ENCODE data around the gene DOCK9.
"Not testable (repeated sequence)": the region's sequence is repeated elsewhere in the genome, so short reads cannot be mapped to it uniquely, and the experiment has no call there.

Gene DOCK9

DNA sequence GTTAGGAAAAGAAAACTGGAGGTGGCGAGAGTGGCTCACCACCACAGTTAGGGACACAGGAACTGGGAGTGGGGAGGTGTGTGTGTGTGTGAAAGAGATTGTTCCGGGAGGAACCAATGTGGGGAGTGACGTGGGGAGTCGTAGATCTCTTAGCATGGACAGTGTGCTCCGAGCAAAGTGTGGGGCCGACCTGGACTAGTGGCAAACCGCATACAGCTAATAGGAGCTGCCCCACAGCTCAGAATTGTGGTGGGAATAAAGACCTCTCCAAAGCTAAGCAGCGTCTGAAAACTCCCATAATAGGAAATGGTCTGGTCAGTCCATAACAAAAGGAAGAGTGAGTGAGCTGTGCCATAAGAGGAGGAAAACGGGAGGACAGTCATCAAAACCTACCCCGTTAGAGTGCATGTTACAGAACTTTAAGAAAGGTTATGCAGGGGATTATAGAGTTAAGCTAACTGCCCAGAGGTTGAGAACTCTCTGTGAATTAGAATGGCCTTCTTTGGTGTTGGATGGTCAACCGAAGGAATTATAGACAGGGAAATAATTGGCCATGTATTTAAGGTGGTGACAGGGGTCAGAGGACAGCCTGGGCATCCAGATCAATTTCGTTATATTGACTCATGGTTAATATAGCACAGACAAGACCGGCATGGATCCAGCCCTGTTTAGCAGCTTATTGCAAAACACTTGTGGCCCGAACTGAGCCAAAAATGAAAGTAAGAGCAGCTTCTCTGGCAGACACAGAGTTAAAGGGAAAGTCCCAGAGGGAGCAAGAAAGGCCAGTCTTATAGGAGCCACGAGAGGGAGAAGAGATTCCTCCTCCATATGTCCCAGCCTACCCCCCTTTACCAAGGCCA lies 216.5 kb downstream of the DOCK9 start:
- no peak for DNase-seq

DNA sequence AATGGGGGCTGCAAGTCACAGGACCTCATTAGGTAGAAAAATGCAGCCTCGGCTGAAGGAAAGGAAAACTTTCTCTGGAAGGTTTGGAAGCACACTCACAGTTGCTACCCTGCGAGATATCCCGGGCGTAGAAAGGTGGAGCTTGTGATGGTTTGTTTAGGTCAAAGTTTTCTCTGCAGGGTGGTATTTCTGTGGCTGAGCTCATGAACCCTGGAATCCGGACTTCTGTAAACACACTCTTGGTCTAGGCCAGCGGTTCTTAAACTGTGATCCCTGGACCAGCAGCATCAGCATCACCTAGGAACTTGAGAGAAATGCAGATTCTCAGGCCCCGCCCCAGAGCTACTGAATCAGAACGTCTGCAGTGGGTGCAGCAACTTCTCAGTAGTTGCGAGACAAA lies 222.1 kb downstream of the DOCK9 start:
- DNase-seq, result no peak

DNA sequence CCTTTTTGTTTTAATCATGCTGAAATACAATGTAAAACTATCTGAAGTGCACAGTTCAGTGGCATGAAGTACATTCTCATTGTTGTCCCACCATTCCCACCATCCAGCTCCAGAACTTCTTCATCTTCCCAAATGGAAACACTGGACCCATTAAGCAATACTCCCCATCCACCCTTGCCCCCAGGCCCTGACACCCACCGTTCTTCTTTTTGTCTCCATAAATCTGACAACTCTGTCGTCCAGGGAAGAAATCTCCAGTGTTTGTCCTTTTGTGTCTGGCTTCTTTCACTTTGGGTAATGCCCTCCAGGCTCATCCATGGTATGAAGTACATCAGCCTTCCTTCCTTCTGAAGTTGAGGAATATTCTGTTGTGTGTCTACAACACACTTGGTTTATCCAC lies 222.7 kb downstream of the DOCK9 start:
- no peak for DNase-seq

DNA sequence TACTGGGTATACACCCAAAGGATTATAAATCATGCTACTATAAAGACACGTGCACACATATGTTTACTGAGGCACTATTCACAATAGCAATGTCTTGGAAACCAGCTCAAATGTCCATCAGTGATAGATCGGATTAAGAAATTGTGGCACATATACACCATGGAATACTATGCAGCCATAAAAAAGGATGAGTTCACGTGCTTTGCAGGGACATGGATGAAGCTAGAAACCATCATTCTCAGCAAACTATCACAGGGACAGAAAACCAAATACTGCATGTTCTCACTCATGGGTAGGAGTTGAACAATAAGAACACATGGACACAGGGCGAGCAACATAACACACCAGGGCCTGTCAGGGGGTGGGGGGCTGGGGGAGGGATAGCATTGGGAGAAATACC lies 223.4 kb downstream of the DOCK9 start:
- not testable (repeated sequence) for DNase-seq

DNA sequence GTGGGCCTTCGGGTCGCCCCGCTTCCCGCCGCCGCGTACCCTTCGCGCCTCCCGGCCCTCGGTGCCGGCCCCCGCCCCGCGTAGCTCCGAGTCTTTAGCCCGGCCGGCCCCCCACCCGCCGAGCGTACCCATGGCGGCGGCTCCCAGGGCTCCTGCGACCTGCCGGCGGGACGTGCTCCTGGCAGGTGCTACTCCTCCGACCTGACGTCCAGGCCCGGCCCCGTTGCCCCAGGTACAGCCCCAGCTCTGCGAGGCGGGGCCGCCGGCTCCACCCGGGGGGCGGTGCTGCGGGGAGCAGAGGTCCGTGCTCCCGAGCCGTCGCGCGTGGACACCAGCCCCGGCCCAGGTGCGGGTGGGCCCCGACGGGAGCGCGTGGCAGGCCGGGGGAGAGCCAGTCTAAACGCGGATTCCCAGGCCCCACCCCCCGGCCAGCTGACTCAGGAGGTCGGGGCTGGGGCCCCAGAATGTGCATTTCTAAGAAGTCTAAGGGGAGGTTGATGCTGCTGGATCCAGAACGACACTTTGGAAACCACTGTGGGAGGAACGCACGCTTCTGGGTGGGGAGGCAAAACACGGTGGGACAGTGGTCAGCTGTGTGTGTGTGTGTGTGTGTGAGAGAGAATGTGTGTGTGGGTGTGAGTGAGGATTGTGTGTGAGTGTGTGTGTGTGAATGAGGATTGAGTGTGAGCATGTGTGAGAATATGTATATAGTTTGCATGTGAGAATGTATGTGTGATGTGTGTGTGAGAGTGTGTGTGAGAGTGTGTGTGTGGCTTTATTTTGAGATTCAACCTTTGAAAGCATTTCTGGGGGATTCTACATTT lies 225.2 kb downstream of the DOCK9 start, which contains the start of gene SLC15A1:
TSS of gene SLC15A1 (minus strand) at position 206 of the 824 bp plus-strand sequence. CDS start at position 132, 74 bp downstream.
- DNase-seq, result no peak

DNA sequence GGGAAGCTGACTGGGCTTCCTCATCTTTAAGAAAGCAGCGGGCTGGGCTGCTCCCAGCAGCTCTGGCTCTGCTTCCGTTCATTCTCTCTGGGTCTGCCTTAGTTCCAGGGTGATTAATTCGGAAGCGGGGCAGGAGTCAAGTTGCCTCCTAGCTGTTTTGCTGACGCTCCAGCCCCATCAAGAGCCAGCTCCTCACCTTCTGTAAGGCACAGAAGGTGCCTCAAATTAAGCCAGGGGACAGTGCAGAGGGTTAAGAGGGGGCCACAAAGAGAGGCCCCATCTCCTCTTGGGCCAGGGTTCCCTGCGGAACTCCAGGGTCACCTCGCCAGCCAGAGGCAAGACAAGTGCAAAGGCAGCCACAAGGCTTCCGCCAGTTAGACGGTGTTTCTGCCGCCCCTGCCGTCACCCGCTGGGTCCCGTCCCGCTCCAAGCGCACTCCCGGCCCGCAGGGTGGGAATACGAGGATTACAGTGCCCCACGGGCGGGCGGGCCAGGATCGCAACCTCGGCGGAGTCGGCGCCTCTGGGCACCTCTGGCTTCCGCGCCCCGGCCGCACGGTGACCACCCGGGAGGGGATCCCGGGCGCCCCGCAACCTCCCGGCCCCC lies 225.9 kb downstream of the DOCK9 start:
- no peak for DNase-seq

DNA sequence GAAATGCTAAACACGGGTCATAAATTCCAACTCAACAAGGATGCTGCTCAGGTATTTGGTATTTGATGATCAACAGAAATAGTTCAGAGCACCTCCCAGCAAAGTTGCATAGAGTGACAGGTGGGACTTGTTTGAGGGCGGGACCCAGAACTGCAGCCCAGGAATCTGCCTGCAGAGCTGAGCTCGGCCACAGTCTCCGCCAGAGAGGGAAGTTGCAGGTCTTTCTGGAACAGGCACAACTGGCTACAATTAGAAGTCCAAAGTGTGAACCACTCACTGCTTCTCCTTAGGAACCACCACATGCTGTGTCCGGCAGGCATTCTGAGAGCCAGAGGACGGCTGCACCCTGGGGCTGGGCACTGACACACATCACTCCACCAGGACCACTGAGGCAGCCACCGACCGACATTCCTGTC lies 226.5 kb downstream of the DOCK9 start:
- DNase-seq, result no peak

DNA sequence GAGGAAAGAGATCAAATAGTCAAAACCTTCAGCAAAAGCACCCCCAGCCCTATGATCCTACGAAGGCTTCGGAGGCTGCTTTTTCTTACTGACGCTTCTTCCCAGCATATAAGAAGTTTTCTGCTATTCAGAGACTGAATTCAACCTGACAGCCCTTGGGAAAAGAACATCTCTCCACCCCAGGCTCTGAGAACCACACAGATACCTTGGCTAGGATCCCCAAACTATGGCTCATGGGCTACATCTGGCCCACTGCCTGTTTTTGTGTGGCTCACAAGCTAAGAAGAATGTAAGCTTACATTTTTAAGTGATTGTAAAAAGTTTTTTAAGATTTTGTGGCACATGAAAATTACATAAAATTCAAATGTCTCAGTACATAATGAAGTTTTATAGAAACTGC lies 228.4 kb downstream of the DOCK9 start:
- no peak for DNase-seq

DNA sequence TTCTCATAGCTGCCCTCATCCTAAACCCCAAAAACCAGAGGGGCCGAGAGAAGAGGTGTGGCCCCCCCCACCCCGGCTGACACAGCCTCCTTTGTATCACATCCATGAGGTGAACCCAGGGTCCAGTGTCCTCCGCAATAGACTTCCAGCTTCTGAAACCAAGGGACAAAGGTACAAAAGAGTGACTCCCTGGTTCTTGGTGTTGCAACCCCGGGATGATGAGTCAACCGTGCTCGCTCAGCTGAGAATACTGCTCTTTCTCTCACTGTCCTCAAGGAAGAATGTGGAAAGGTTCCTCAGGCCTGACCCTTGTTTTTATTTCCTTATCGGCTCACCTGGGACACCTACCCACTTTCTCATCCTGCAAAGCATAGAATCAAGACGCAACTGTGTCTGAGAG lies 230.9 kb downstream of the DOCK9 start:
- DNase-seq, result no peak

Measured in CD4-positive, alpha-beta T cell treated with Interleukin-4 for 4 hours (primary cell).